Activated CD4-positive, alpha-beta T cell treated with anti-CD3 and anti-CD28 coated beads, Interleukin-2, amount 50 U/mL, for 24 hours (primary cell): ENCODE data around the gene APOB.
A peak's percentile ranks its signal among the peaks of the same experiment; 100 is the strongest.

Experiments used
- DNase-seq, 2 donors: peaks; one replicate each; pipeline ENCODE4 v3.0.0-alpha.2; 2020; ENCODE audit warnings: low read depth in 1 of 2, low spot score in 1 of 2

APOB gene

GRCh38 chr2:20986024-20986939, 57.6 kb downstream of the APOB start:
- no peak for DNase-seq

GRCh38 chr2:20985062-20985461, 58.8 kb downstream of the APOB start:
- DNase-seq = no peak

GRCh38 chr2:20984408-20984807, 59.5 kb downstream of the APOB start:
- no peak for DNase-seq

GRCh38 chr2:20983844-20984243, 60.0 kb downstream of the APOB start:
- DNase-seq = no peak

GRCh38 chr2:20982861-20983260, 61.0 kb downstream of the APOB start:
- DNase-seq = no peak

GRCh38 chr2:20977520-20978180, 66.2 kb downstream of the APOB start:
- no peak for DNase-seq

GRCh38 chr2:20976527-20976926, 67.3 kb downstream of the APOB start:
- DNase-seq = no peak

- DNase-seq = no peak
Observed at GRCh38 chr2:20972792-20973565, 70.9 kb downstream of the APOB start.

GRCh38 chr2:20972110-20972509, 71.8 kb downstream of the APOB start:
- no peak for DNase-seq

GRCh38 chr2:20970068-20970467, 73.8 kb downstream of the APOB start:
- no peak for DNase-seq

GRCh38 chr2:20966061-20966595, 77.7 kb downstream of the APOB start:
- no peak for DNase-seq

- DNase-seq = no peak
Observed at GRCh38 chr2:20965221-20965620, 78.7 kb downstream of the APOB start.

- no peak for DNase-seq
Observed at GRCh38 chr2:20963867-20964266, 80.0 kb downstream of the APOB start.

GRCh38 chr2:20962939-20963557, 80.8 kb downstream of the APOB start:
- DNase-seq = peak; percentile 56 to 62

GRCh38 chr2:20961858-20962257, 82.0 kb downstream of the APOB start:
- no peak for DNase-seq

GRCh38 chr2:20960003-20960402, 83.9 kb downstream of the APOB start:
- no peak for DNase-seq

GRCh38 chr2:20959252-20959651, 84.6 kb downstream of the APOB start:
- no peak for DNase-seq

- no peak for DNase-seq
Observed at GRCh38 chr2:20957788-20958525, 85.9 kb downstream of the APOB start.

GRCh38 chr2:20955277-20956026, 88.4 kb downstream of the APOB start:
- DNase-seq = no peak
